GM12878 (cell line): ENCODE data around the gene MAN1B1. TPM values are rescaled to one million over a fixed set of nuclear protein-coding genes. Genes with fewer than 3 reads are reported as not detected.

Source experiments
- ATAC-seq: fragments of 200-7000 bp; cut with Tn5 transposase; 3 replicates; pipeline ENCODE4 v1.9.1; 2020; ENCODE audit warnings: mild to moderate bottlenecking, moderate library complexity
- BruUV-seq: library from RNA; stranded (reverse); fragments of 400-500 nt; replicated peaks from 2 replicates; lab custom pipeline; 2021; lab: Mats Ljungman, UMichigan
- CTCF ChIA-PET: fragments of 300-600 bp; sonication (Branson Sonifier 250); formaldehyde crosslinking; extraction: SDS; loops from one replicate; lab custom pipeline; 2021; ENCODE audit warnings: inconsistent platforms; lab: Yijun Ruan, JAX
- POLR2A ChIA-PET: fragments of 350-600 bp; formaldehyde crosslinking; extraction: SDS; loops from one replicate; lab custom pipeline; 2021; ENCODE audit warnings: inconsistent platforms; lab: Charles Lee
- RAD21 ChIA-PET: fragments of 300-600 bp; sonication (Branson Sonifier 250); formaldehyde crosslinking; loops from one replicate; lab custom pipeline; 2023; ENCODE audit warnings: antibody characterized with exemption; ENCODE audit not compliant: unreplicated experiment; lab: Charles Lee
- SMC1A ChIA-PET: fragments of 300-600 bp; sonication (Branson Sonifier 250); formaldehyde crosslinking; loops from one replicate; lab custom pipeline; 2023; ENCODE audit not compliant: unreplicated experiment, uncharacterized antibody; lab: Charles Lee
- DNase-seq: peaks from one replicate; pipeline ENCODE4 v3.0.0-alpha.2; 2011; ENCODE audit warnings: low read depth, low spot score
- FAIRE-seq: peaks from 3 replicates; lab custom pipeline; 2011; peaks lifted over from hg19 to GRCh38; lab: Jason Lieb, UNC
- H2AFZ ChIP-seq: 2 replicates; pipeline ENCODE4 v1.6.0; 2011; ENCODE audit warnings: low read depth, low read length, control low read depth; ENCODE audit not compliant: control insufficient read depth
- H3K27ac ChIP-seq: 2 replicates; pipeline ENCODE4 v1.5.1; 2011; ENCODE audit warnings: control low read depth; ENCODE audit not compliant: control insufficient read depth, insufficient read depth
- H3K27me3 ChIP-seq, 2 experiments: replicated peaks in 1 of 2; 2 replicates each; pipeline versions ENCODE4 v1.6.0 to v1.6.1; 2011; ENCODE audit warnings: low read length in 1 of 2; ENCODE audit not compliant: control insufficient read depth in 2 of 2, insufficient read depth in 2 of 2
- H3K36me3 ChIP-seq, 2 experiments: 2 replicates each; pipeline ENCODE4 v1.5.1; 2011; ENCODE audit warnings: low read length in 1 of 2; ENCODE audit not compliant: control insufficient read depth in 2 of 2, insufficient read depth in 2 of 2
- H3K4me1 ChIP-seq: 2 replicates; pipeline ENCODE4 v1.6.1; 2011; ENCODE audit warnings: mild to moderate bottlenecking, low read length, moderate library complexity, mixed read lengths; ENCODE audit not compliant: control insufficient read depth, insufficient read depth
- H3K4me2 ChIP-seq: 2 replicates; pipeline ENCODE4 v1.6.0; 2011; ENCODE audit warnings: control low read depth; ENCODE audit not compliant: control insufficient read depth, insufficient read depth
- H3K4me3 ChIP-seq: fragments of 200-600 bp; sonication (generic); 2 replicates; pipeline ENCODE4 v1.5.1; 2016
- H3K79me2 ChIP-seq: 2 replicates; pipeline ENCODE4 v1.6.0; 2011; ENCODE audit warnings: low read length; ENCODE audit not compliant: control insufficient read depth, insufficient read depth
- H3K9ac ChIP-seq: 2 replicates; pipeline ENCODE4 v1.8.0; 2011; ENCODE audit warnings: low read length, control low read depth, mixed read lengths; ENCODE audit not compliant: control insufficient read depth, insufficient read depth
- H3K9me3 ChIP-seq: replicated peaks from 3 replicates; pipeline ENCODE4 v1.5.1; 2011; ENCODE audit warnings: mild to moderate bottlenecking, low read length; ENCODE audit not compliant: control insufficient read depth, insufficient read depth
- H4K20me1 ChIP-seq: 2 replicates; pipeline ENCODE4 v1.6.0; 2011; ENCODE audit not compliant: control insufficient read depth, insufficient read depth
- RELA ChIP-seq: fragments of 450-650 bp; IDR thresholded peaks from 2 replicates; pipeline ENCODE4 v1.8.0; 2014; ENCODE audit warnings: borderline replicate concordance; ENCODE audit not compliant: partially characterized antibody
- TCF3 ChIP-seq: IDR thresholded peaks from 2 replicates; pipeline ENCODE4 v1.6.1; 2012; ENCODE audit warnings: low read depth, mild to moderate bottlenecking, low read length, borderline replicate concordance; ENCODE audit not compliant: insufficient read depth
- WGBS: methylation state at CpG from one replicate; pipeline ENCODE4 v1.1.6; 2016; ENCODE audit warnings: low lambda C conversion rate; ENCODE audit not compliant: insufficient replicate concordance, insufficient coverage; ENCODE audit errors: missing lambda C conversion rate; 5-methylcytosine and 5-hydroxymethylcytosine counted together
- in situ Hi-C: fragments of 300-500 bp; cut with MboI; formaldehyde crosslinking; loops from 9 replicates; pipeline ENCODE4 v1.14.3; 2018; ENCODE audit warnings: mixed read lengths
- intact Hi-C: fragments of 100-400 bp; cut with micrococcal nuclease; formaldehyde crosslinking; loops from one replicate; pipeline ENCODE4 v1.14.2; 2022; ENCODE audit not compliant: unreplicated experiment
- polyA plus RNA-seq, 11 experiments: library from polyadenylated mRNA; depleted of rRNA in 4 of 11; unstranded in 6 of 11; stranded (reverse) in 5 of 11; fragments of >200 nt; fragmentation: Nextera tagmentation in 4 of 11; fragmentation: Illumina TruSeq in 1 of 11; extraction: Ambion mirVana in 4 of 11; extraction: Trizol in 1 of 11; gene quantifications; 1 replicate in 1 of 11; 2 replicates in 10 of 11; pipeline versions ENCODE4 v1.2.1 to v1.2.3, GENCODE V29; 2011 to 2016; ENCODE audit warnings: inconsistent platforms in 2 of 11, missing spikeins in 2 of 11, low read depth in 1 of 11
- total RNA-seq, 4 experiments: library from RNA; depleted of rRNA in 3 of 4; stranded (reverse); fragments of >200 nt in 3 of 4; fragmentation: Illumina TruSeq in 1 of 4; extraction: Trizol in 1 of 4; gene quantifications; 2 replicates each; pipeline versions ENCODE4 v1.2.1 to v1.2.3, GENCODE V29; 2013 to 2021

Gene MAN1B1
- total and polyA plus RNA-seq, 10 of the 15 experiments (the other 5 are each of a cell fraction or from before 2014, with no cell fraction given) = 0.71 to 34.1 (median 22.7) TPM

GRCh38 chr9:137069508-137070091 is 17.2 kb upstream of the MAN1B1 start:
- Histone ChIP-seq H3K79me2 (peaks cover 7% of the 10 kb centered on the region), H3K27me3 (no peaks in the 10 kb centered on the region), H2AFZ (no peak overlapping the region), H4K20me1 (no peaks in the 10 kb centered on the region), H3K4me1 (peaks cover 27% of the 10 kb centered on the region), H3K4me2 (peak overlapping the region; percentile 90), H3K9ac (peak overlapping the region; percentile 56), H3K27ac (peak overlapping the region; percentile 10; the same call in 1 of the 2 replicates), H3K4me3 (peak overlapping the region; percentile 80), H3K9me3 (no peaks in the 10 kb centered on the region), H3K36me3 (no peaks in the 10 kb centered on the region; a peak in 2 of 4 replicates)
- intact Hi-C loops (loop anchor here (5.0 kb wide), 1 partner anchor 48 kb away; no protein-coding TSS in a partner anchor), in situ Hi-C loops (no loop called here)
- no peak for DNase-seq
- no TSS peak for BruUV-seq
- ChIA-PET RAD21 (interaction anchor here (0.6 to 5.0 kb wide), 12 partner anchors 14 to 281 kb away, joined by 3 to 24 read pairs (median 7); partner anchors contain the start of genes FUT7, MAN1B1 and RNF224), POLR2A (interaction anchor here (0.6 to 3.5 kb wide), 11 partner anchors 13 to 660 kb away, joined by 3 to 22 read pairs (median 4); partner anchors contain the start of genes CYSRT1 and MAN1B1), SMC1A (interaction anchor here (1.4 to 7.2 kb wide), 4 partner anchors 12 to 26 kb away, joined by 3 to 30 read pairs (median 6); partner anchors contain the start of gene MAN1B1), CTCF (interaction anchor here (0.7 to 7.9 kb wide), 10 partner anchors 9 to 167 kb away, joined by 3 to 80 read pairs (median 10); partner anchors contain the start of genes CYSRT1, MAN1B1 and RNF208)
- no peak for FAIRE-seq
- ATAC-seq = no peak
- TF ChIP-seq TCF3 = 0 out of 2 replicates have a peak, but pooled peaks have one; percentile 10
- no peak for TF ChIP-seq RELA
- 3% methylated on average over 52 of the region's 52 CpGs for WGBS
